HCT116 (cell line): Measurements from ENCODE around the gene SYF2.

ENCODE experiments used
- CEBPB ChIP-seq: IDR thresholded peaks from 2 replicates; pipeline ENCODE4 v1.6.1; 2012; ENCODE audit warnings: low read depth
- POLR2A ChIP-seq: IDR thresholded peaks from 2 replicates; pipeline ENCODE4 v1.7.0; 2011; ENCODE audit warnings: borderline replicate concordance; ENCODE audit not compliant: insufficient read depth, insufficient read length; ENCODE audit errors: extremely low read depth
- TCF7L2 ChIP-seq: IDR thresholded peaks from 2 replicates; pipeline ENCODE4 v1.7.0; 2011; ENCODE audit warnings: borderline replicate concordance, inconsistent platforms; ENCODE audit not compliant: insufficient read depth, insufficient read length; ENCODE audit errors: extremely low read depth
- ZNF274 ChIP-seq: fragments of 200-500 bp; sonication (Bioruptor generic); IDR thresholded peaks from 2 replicates; pipeline ENCODE4 v1.6.1; 2014; ENCODE audit warnings: mild to moderate bottlenecking, low read depth, low read length, inconsistent platforms
- TF ChIP-seq, protein P1 (sequence below), 3 experiments: fragments of 200-600 bp in 1 of 3; sonication (generic) in 1 of 3; IDR thresholded peaks in 2 of 3; conservative IDR thresholded peaks in 1 of 3; 2 replicates each; pipeline ENCODE4 v1.5.1; 2012 to 2017; ENCODE audit warnings: low read depth in 2 of 3, low read length in 2 of 3, antibody characterized with exemption in 1 of 3, borderline replicate concordance in 1 of 3, control low read depth in 1 of 3, mild to moderate bottlenecking in 1 of 3, mixed read lengths in 1 of 3, mixed run types in 1 of 3, moderate library complexity in 1 of 3; ENCODE audit not compliant: insufficient read depth in 1 of 3

DNA sequence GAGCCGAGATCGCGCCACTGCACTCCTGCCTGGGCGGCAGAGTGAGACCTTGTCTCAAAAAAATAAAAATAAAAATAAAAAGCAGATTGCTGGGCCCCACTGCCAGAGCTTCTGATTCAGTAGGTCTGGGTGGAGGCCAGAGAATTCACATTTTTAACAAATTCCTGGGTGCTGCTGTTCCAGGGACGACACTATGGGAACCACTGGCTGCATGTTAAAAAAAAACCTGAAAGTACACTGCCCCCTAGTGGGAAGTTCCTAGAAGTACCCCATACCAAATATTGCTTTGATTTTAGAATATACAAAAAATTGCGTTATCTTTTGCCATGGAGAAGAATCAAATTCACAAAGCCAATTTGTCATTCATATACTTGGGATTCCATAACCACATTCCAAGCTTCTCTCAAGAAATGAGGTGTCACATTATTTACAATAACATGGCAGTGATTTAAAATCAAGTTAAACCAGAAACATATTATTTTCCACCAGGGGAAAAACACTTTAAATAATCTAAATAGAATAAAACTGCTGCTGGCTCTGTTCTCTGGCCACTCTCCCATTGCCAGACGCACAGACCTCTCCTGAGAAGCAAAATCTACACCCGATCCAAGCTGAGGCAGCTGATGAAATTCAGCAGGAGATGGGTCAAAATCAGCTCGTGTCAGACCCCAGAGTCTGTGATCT, 27.4 kb downstream of the SYF2 start:
- TF ChIP-seq CEBPB (no peak), TCF7L2 (no peak), POLR2A (no peak), ZNF274 (no peak)
- TF ChIP-seq, protein P1, sequence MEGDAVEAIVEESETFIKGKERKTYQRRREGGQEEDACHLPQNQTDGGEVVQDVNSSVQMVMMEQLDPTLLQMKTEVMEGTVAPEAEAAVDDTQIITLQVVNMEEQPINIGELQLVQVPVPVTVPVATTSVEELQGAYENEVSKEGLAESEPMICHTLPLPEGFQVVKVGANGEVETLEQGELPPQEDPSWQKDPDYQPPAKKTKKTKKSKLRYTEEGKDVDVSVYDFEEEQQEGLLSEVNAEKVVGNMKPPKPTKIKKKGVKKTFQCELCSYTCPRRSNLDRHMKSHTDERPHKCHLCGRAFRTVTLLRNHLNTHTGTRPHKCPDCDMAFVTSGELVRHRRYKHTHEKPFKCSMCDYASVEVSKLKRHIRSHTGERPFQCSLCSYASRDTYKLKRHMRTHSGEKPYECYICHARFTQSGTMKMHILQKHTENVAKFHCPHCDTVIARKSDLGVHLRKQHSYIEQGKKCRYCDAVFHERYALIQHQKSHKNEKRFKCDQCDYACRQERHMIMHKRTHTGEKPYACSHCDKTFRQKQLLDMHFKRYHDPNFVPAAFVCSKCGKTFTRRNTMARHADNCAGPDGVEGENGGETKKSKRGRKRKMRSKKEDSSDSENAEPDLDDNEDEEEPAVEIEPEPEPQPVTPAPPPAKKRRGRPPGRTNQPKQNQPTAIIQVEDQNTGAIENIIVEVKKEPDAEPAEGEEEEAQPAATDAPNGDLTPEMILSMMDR (IDR thresholded peaks at IDR 0.05 in 2 of 3, conservative IDR thresholded peaks at IDR 0.05 in 1 of 3; ENCODE audit: borderline replicate concordance in 1 of 3, insufficient read depth in 1 of 3, low read depth in 2 of 3, low read length in 2 of 3), result peak; percentile 60 to 80 (median 77)
